Hepatocyte (in vitro differentiated cells): ENCODE measurements around the gene PPP1R17. TPM values are rescaled to one million over a fixed set of nuclear protein-coding genes. Genes with fewer than 3 reads are reported as not detected.

Experiments
- DNase-seq: peaks from one replicate; pipeline ENCODE4 v3.0.0-alpha.2; 2016; ENCODE audit warnings: low spot score
- H2AFZ ChIP-seq: fragments of 200-600 bp; sonication (generic); 2 replicates; pipeline ENCODE4 v1.6.0; 2016; ENCODE audit warnings: antibody characterized with exemption, mild to moderate bottlenecking
- H3K27ac ChIP-seq: fragments of 200-600 bp; sonication (generic); 2 replicates; pipeline ENCODE4 v1.5.1; 2016; ENCODE audit warnings: mild to moderate bottlenecking
- H3K27me3 ChIP-seq: fragments of 200-600 bp; sonication (generic); 2 replicates; pipeline ENCODE4 v1.6.1; 2016
- H3K36me3 ChIP-seq: fragments of 200-600 bp; sonication (generic); replicated peaks from 2 replicates; pipeline ENCODE4 v1.5.1; 2016; ENCODE audit warnings: low read depth; ENCODE audit not compliant: insufficient read depth
- H3K4me1 ChIP-seq: fragments of 200-600 bp; sonication (generic); 2 replicates; pipeline ENCODE4 v1.5.1; 2016; ENCODE audit warnings: mild to moderate bottlenecking, moderate library complexity; ENCODE audit not compliant: insufficient read depth
- H3K4me2 ChIP-seq: fragments of 200-600 bp; sonication (generic); 2 replicates; pipeline ENCODE4 v1.6.0; 2016
- H3K4me3 ChIP-seq: fragments of 200-600 bp; sonication (generic); 2 replicates; pipeline ENCODE4 v1.5.1; 2016; ENCODE audit warnings: mild to moderate bottlenecking
- H3K79me2 ChIP-seq: fragments of 200-600 bp; sonication (generic); 2 replicates; pipeline ENCODE4 v1.6.0; 2017; ENCODE audit warnings: mild to moderate bottlenecking
- H3K9me2 ChIP-seq: fragments of 200-600 bp; sonication (generic); replicated peaks from 2 replicates; pipeline ENCODE4 v1.6.0; 2017; ENCODE audit warnings: mild to moderate bottlenecking; ENCODE audit not compliant: insufficient read depth
- H3K9me3 ChIP-seq: fragments of 200-600 bp; sonication (generic); 2 replicates; pipeline ENCODE4 v1.5.1; 2016; ENCODE audit warnings: low read depth, mild to moderate bottlenecking
- H4K20me1 ChIP-seq: fragments of 200-600 bp; sonication (generic); 2 replicates; pipeline ENCODE4 v1.6.0; 2016; ENCODE audit warnings: mild to moderate bottlenecking; ENCODE audit not compliant: insufficient read depth, poor library complexity, severe bottlenecking
- EZH2 ChIP-seq: fragments of 200-600 bp; sonication (generic); IDR thresholded peaks from 2 replicates; pipeline ENCODE4 v1.6.1; 2016; ENCODE audit warnings: antibody characterized with exemption, mild to moderate bottlenecking, borderline replicate concordance
- EZH2phosphoT487 ChIP-seq: fragments of 200-600 bp; sonication (generic); IDR thresholded peaks from one replicate; pipeline ENCODE4 v1.6.1; 2018; ENCODE audit warnings: antibody characterized with exemption, mild to moderate bottlenecking, low read depth, moderate library complexity; ENCODE audit not compliant: unreplicated experiment, severe bottlenecking
- WGBS: methylation state at CpG from one replicate; pipeline ENCODE4 v1.1.6; 2016; ENCODE audit warnings: low lambda C conversion rate; ENCODE audit errors: missing lambda C conversion rate; 5-methylcytosine and 5-hydroxymethylcytosine counted together
- polyA plus RNA-seq: library from polyadenylated mRNA; unstranded; fragments of >200 nt; fragmentation: Nextera tagmentation; extraction: Ambion mirVana; gene quantifications from 2 replicates; pipeline ENCODE4 v1.2.1, GENCODE V29; 2016
- total RNA-seq: library from RNA; depleted of rRNA; stranded (reverse); fragments of >200 nt; gene quantifications from 2 replicates; pipeline ENCODE4 v1.2.3, GENCODE V29; 2014
- TF ChIP-seq, protein P1 (sequence below): fragments of 200-600 bp; sonication (generic); IDR thresholded peaks from 2 replicates; pipeline ENCODE4 v1.5.1; 2016; ENCODE audit warnings: antibody characterized with exemption, mild to moderate bottlenecking; ENCODE audit not compliant: poor library complexity

PPP1R17 gene
- total and polyA plus RNA-seq, 2 experiments from 2014 or later = not detected

- Histone ChIP-seq H3K9me2 (no peaks in the 10 kb centered on the region), H3K9me3 (no peaks in the 10 kb centered on the region), H4K20me1 (no peaks in the 10 kb centered on the region), H3K4me3 (no peak overlapping the region), H3K4me2 (no peak overlapping the region), H3K79me2 (no peaks in the 10 kb centered on the region), H3K4me1 (no peaks in the 10 kb centered on the region), H3K27me3 (peaks cover 10% of the 10 kb centered on the region), H3K36me3 (no peaks in the 10 kb centered on the region), H3K27ac (no peak overlapping the region), H2AFZ (no peak overlapping the region)
- TF ChIP-seq, protein P1, sequence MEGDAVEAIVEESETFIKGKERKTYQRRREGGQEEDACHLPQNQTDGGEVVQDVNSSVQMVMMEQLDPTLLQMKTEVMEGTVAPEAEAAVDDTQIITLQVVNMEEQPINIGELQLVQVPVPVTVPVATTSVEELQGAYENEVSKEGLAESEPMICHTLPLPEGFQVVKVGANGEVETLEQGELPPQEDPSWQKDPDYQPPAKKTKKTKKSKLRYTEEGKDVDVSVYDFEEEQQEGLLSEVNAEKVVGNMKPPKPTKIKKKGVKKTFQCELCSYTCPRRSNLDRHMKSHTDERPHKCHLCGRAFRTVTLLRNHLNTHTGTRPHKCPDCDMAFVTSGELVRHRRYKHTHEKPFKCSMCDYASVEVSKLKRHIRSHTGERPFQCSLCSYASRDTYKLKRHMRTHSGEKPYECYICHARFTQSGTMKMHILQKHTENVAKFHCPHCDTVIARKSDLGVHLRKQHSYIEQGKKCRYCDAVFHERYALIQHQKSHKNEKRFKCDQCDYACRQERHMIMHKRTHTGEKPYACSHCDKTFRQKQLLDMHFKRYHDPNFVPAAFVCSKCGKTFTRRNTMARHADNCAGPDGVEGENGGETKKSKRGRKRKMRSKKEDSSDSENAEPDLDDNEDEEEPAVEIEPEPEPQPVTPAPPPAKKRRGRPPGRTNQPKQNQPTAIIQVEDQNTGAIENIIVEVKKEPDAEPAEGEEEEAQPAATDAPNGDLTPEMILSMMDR = no peak
- TF ChIP-seq EZH2 = no peak
- no peak for TF ChIP-seq EZH2phosphoT487
- WGBS = 65% methylated on average over 1 of the region's 1 CpG
- DNase-seq = no peak
These were observed 23.2 kb downstream of the PPP1R17 start for GRCh38 chr7:31710171-31710570.

DNA sequence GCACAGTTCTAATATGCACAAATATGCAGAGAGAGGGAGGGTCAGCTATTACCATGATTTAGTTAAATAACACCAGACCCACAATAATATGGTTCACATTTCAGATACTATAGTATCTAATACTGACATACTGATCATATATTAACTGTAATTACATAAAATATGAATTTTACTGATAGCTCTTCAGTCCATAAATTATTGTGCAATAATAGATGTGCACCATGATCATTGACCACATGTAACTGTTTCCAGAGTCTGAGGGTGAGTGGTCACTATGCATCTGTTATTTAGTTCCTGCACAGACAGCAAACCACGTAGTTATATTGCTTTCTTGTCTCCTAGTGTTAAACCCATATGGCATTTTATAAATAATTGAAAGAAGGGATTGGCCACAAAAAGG is 29.3 kb downstream of the PPP1R17 start:
- H4K20me1 ChIP-seq = no peaks in the 10 kb centered on the region
- 59% methylated on average over 1 of the region's 1 CpG for WGBS
- H3K9me2 ChIP-seq = no peaks in the 10 kb centered on the region
- H3K36me3 ChIP-seq = no peaks in the 10 kb centered on the region
- H3K4me2 ChIP-seq = no peak overlapping the region
- DNase-seq = no peak
- H2AFZ ChIP-seq = no peak overlapping the region
- no peak overlapping the region for H3K4me3 ChIP-seq
- H3K27me3 ChIP-seq = no peaks in the 10 kb centered on the region
- no peaks in the 10 kb centered on the region for H3K4me1 ChIP-seq
- no peaks in the 10 kb centered on the region for H3K79me2 ChIP-seq
- H3K9me3 ChIP-seq = no peaks in the 10 kb centered on the region
- TF ChIP-seq, protein P1 = no peak
- TF ChIP-seq EZH2 (no peak), EZH2phosphoT487 (no peak)
- H3K27ac ChIP-seq = no peak overlapping the region

GRCh38 chr7:31720366-31720765 is 33.4 kb downstream of the PPP1R17 start:
- H3K36me3 ChIP-seq = no peaks in the 10 kb centered on the region
- no peaks in the 10 kb centered on the region for H3K9me2 ChIP-seq
- H4K20me1 ChIP-seq = no peaks in the 10 kb centered on the region
- WGBS = 87% methylated on average over 8 of the region's 8 CpGs
- no peaks in the 10 kb centered on the region for H3K4me1 ChIP-seq
- H3K79me2 ChIP-seq = no peaks in the 10 kb centered on the region
- no peaks in the 10 kb centered on the region for H3K9me3 ChIP-seq
- H3K4me2 ChIP-seq = no peak overlapping the region
- no peak overlapping the region for H3K4me3 ChIP-seq
- H3K27me3 ChIP-seq = peaks cover 2% of the 10 kb centered on the region
- DNase-seq = no peak
- no peak overlapping the region for H2AFZ ChIP-seq
- TF ChIP-seq EZH2 (no peak), EZH2phosphoT487 (no peak)
- TF ChIP-seq, protein P1 = no peak
- H3K27ac ChIP-seq = no peak overlapping the region

DNA sequence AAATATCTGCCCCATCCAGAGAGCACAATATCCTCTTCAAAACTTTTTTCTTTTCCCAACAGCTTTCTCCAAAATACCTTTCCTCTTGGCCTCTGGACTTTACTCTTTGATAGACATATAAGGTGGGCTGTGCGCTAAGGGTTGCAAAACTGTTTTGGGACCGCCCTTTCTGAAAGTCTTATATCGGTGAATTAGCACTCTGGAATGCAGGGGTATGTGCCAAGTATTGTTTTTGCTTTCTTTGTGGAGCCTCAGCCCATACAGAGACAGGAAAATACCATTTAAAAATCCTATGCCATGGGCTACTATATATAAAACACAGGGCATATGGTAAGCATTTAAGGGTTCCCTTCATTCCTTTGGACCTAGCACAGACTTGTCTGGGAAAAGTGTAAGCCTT is 37.7 kb downstream of the PPP1R17 start:
- Histone ChIP-seq H3K9me2 (no peaks in the 10 kb centered on the region), H3K4me1 (no peaks in the 10 kb centered on the region), H3K79me2 (no peaks in the 10 kb centered on the region), H3K27me3 (peaks cover 2% of the 10 kb centered on the region), H4K20me1 (no peaks in the 10 kb centered on the region), H3K4me3 (no peak overlapping the region), H3K4me2 (no peak overlapping the region), H3K27ac (no peak overlapping the region), H3K36me3 (no peaks in the 10 kb centered on the region), H3K9me3 (no peaks in the 10 kb centered on the region), H2AFZ (no peak overlapping the region)
- no peak for DNase-seq
- no peak for TF ChIP-seq EZH2phosphoT487
- no peak for TF ChIP-seq EZH2
- TF ChIP-seq, protein P1 = no peak
- WGBS = 91% methylated on average over 3 of the region's 3 CpGs
